ENCODE data around the gene PNCK.
A peak's percentile ranks its signal among the peaks of the same experiment; 100 is the strongest.

Gene PNCK

GRCh38 chrX:153667956-153668396, 5.6 kb downstream of the PNCK start:
- POLR2A ChIA-PET: interaction anchor here (0.5 kb wide), 1 partner anchor 77 kb away, joined by 3 read pairs; no protein-coding TSS in a partner anchor

GRCh38 chrX:153667281-153667955, 6.2 kb downstream of the PNCK start:
- CTCF ChIA-PET: interaction anchor here (0.6 to 11.8 kb wide), 30 partner anchors 9 to 726 kb away, joined by 3 to 122 read pairs (median 7); partner anchors contain the start of gene SLC6A8
- TF ChIP-seq CTCF (IDR thresholded peaks at IDR 0.05; ENCODE audit: insufficient read depth, low read length, missing control alignments): no peak
- no peak for DNase-seq (ENCODE audit: low read depth, low spot score)
- H3K4me3 ChIP-seq (ENCODE audit: low read depth, low read length): peak overlapping the region; percentile 25
- POLR2A ChIA-PET: no interaction called here

More at GRCh38 chrX:153667956-153668396, 5.6 kb downstream of the PNCK start:
- H3K4me3 ChIP-seq (ENCODE audit: low read depth, low read length): peak overlapping the region; percentile 25; the same call in 1 of the 2 replicates
- no peak for DNase-seq (ENCODE audit: low read depth, low spot score)
- CTCF ChIA-PET: interaction anchor here (0.6 to 11.8 kb wide), 28 partner anchors 10 to 726 kb away, joined by 3 to 122 read pairs (median 8); partner anchors contain the start of gene SLC6A8
- peak; percentile 79 for TF ChIP-seq CTCF (IDR thresholded peaks at IDR 0.05; ENCODE audit: insufficient read depth, low read length, missing control alignments)

GRCh38 chrX:153665726-153666306, 7.8 kb downstream of the PNCK start:
- CTCF ChIA-PET: interaction anchor here (1.1 to 11.8 kb wide), 8 partner anchors 8 to 724 kb away, joined by 3 to 122 read pairs (median 29); no protein-coding TSS in a partner anchor
- POLR2A ChIA-PET: no interaction called here

GRCh38 chrX:153662266-153662665, 11.3 kb downstream of the PNCK start:
- no peak overlapping the region for H3K4me3 ChIP-seq (ENCODE audit: low read depth, low read length)
- ChIA-PET POLR2A (no interaction called here), CTCF (interaction anchor here (0.9 to 11.8 kb wide), 12 partner anchors 9 to 720 kb away, joined by 3 to 122 read pairs (median 4); partner anchors contain the start of gene DUSP9)
- DNase-seq (ENCODE audit: low read depth, low spot score): no peak
- no peak for TF ChIP-seq CTCF (IDR thresholded peaks at IDR 0.05; ENCODE audit: insufficient read depth, low read length, missing control alignments)

More at GRCh38 chrX:153665726-153666306, 7.8 kb downstream of the PNCK start:
- no peak for TF ChIP-seq CTCF (IDR thresholded peaks at IDR 0.05; ENCODE audit: insufficient read depth, low read length, missing control alignments)
- no peak for DNase-seq (ENCODE audit: low read depth, low spot score)
- no peak overlapping the region for H3K4me3 ChIP-seq (ENCODE audit: low read depth, low read length)

- POLR2A ChIA-PET: no interaction called here
- no peak for DNase-seq (ENCODE audit: low read depth, low spot score)
These were observed 14.3 kb downstream of the PNCK start for GRCh38 chrX:153659268-153659667.

More at GRCh38 chrX:153659268-153659667, 14.3 kb downstream of the PNCK start:
- H3K4me3 ChIP-seq (ENCODE audit: low read depth, low read length): no peak overlapping the region
- no peak for TF ChIP-seq CTCF (IDR thresholded peaks at IDR 0.05; ENCODE audit: insufficient read depth, low read length, missing control alignments)
- CTCF ChIA-PET: interaction anchor here (1.3 to 4.1 kb wide), 4 partner anchors 8 to 120 kb away, joined by 5 to 39 read pairs (median 12); no protein-coding TSS in a partner anchor

Measured in AG04449 (cell line).